Kidney glomerular epithelial cell (primary cell): ENCODE data around the gene BMERB1.
"Not testable (repeated sequence)": the region's sequence is repeated elsewhere in the genome, so short reads cannot be mapped to it uniquely, and the experiment has no call there.

Experiments
- DNase-seq: peaks from one replicate; lab custom pipeline; 2025; lab: John Stamatoyannopoulos, UW

Gene BMERB1

GRCh38 chr16:15461376-15461775 lies 27.0 kb downstream of the BMERB1 start:
- DNase-seq: peak; percentile 17

GRCh38 chr16:15464401-15465186 lies 30.2 kb downstream of the BMERB1 start:
- no peak for DNase-seq

GRCh38 chr16:15466131-15466530 lies 31.7 kb downstream of the BMERB1 start:
- DNase-seq: no peak

GRCh38 chr16:15466886-15467781 lies 32.7 kb downstream of the BMERB1 start:
- DNase-seq: peak; percentile 10

GRCh38 chr16:15476971-15477370 lies 42.6 kb downstream of the BMERB1 start:
- not testable (repeated sequence) for DNase-seq

GRCh38 chr16:15477802-15478201 lies 43.4 kb downstream of the BMERB1 start:
- DNase-seq: no peak

- DNase-seq: peak; percentile 94
These were observed 47.8 kb downstream of the BMERB1 start for GRCh38 chr16:15482068-15482747.

- no peak for DNase-seq
These were observed 48.4 kb downstream of the BMERB1 start for GRCh38 chr16:15482748-15483298.

GRCh38 chr16:15483857-15484256 lies 49.5 kb downstream of the BMERB1 start:
- DNase-seq: no peak

GRCh38 chr16:15484662-15485061 lies 50.3 kb downstream of the BMERB1 start:
- DNase-seq: no peak

- no peak for DNase-seq
These were observed 50.8 kb downstream of the BMERB1 start for GRCh38 chr16:15485175-15485574.

- no peak for DNase-seq
These were observed 52.3 kb downstream of the BMERB1 start for GRCh38 chr16:15486661-15487060.

- no peak for DNase-seq
These were observed 53.2 kb downstream of the BMERB1 start for GRCh38 chr16:15487336-15488284.

- DNase-seq: no peak
These were observed 54.6 kb downstream of the BMERB1 start for GRCh38 chr16:15489016-15489415.

- DNase-seq: no peak
These were observed 55.8 kb downstream of the BMERB1 start for GRCh38 chr16:15490123-15490711.

- DNase-seq: no peak
These were observed 57.0 kb downstream of the BMERB1 start for GRCh38 chr16:15491411-15491810.

- no peak for DNase-seq
These were observed 57.8 kb downstream of the BMERB1 start for GRCh38 chr16:15492091-15492740.

- peak; percentile 59 for DNase-seq
These were observed 59.2 kb downstream of the BMERB1 start for GRCh38 chr16:15493466-15494180.

- peak; percentile 48 for DNase-seq
These were observed 59.8 kb downstream of the BMERB1 start for GRCh38 chr16:15494236-15494635.
